ENCODE results near the gene INHBE. TPM values are rescaled to one million over a fixed set of nuclear protein-coding genes. Genes with fewer than 3 reads are reported as not detected.

Gene INHBE
- total RNA-seq, 1 experiment from 2014 or later: 5.0 TPM

DNA sequence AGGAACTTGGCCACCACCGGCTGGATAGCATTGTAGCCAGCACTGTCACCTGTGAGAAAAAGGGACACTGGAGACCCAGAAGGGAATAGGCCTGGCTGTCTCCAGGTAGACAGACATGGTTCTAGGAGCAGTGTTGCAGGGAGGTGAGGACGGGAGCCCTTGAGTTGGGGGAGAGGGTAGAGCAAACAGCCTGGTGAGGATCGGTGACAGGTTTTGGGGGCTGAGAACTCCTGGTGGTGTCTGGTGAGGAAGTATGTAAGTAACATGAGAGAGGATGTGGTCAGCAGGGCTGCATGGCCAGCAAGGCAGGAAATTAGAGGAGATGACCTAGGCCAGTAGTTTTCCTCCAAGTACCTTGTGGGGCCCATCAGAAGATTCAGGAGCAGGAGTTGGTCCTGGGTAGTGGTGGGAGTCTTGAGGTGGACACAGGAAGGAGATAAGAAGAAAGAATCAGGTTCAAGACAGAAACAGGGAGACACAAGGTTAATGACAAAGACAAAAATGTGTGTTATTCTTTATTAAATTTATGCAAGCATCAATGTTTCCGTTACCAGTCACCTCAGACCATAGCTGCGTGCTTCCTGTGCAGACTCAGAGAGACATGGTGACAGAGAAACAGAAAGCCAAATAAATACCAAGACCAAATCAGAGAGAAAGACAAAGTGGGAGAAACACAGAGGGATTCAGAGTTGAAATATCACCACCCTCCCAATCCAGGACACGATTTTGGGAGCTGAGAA, 24.4 kb downstream of the INHBE start, which contains the start of gene ARHGAP9:
Gene ARHGAP9 (minus strand): TSS at position 491 of the 740 bp plus-strand sequence. CDS start 460 bp downstream, at position 31.
- ChIA-PET POLR2A (no interaction called here), CTCF (interaction anchor here (1.6 to 3.2 kb wide), 2 partner anchors 19 to 21 kb away, joined by 4 to 13 read pairs; partner anchors contain the start of gene GLI1)
- Mint-ChIP-seq H3K27me3 (ENCODE audit: low read depth) (peaks cover 67% of the 10 kb centered on the region), H3K4me3 (no peak within 1 kb of the TSS), H3K4me1 (peaks cover 46% of the 10 kb centered on the region), H3K9me3 (no peaks in the 10 kb centered on the region), H3K36me3 (no peaks in the 10 kb centered on the region), H3K27ac (no peak within 1 kb of the TSS)
- DNase-seq (ENCODE audit: low spot score) (no peak), ATAC-seq (no peak)
- TF ChIP-seq ZNF219 (CRISPR knock-in tag; IDR thresholded peaks at IDR 0.05; ENCODE audit: borderline replicate concordance) (no peak), GRHL2 (CRISPR knock-in tag; IDR thresholded peaks at IDR 0.05; ENCODE audit: insufficient replicate concordance, severe bottlenecking) (no peak), GABPB1 (CRISPR knock-in tag; IDR thresholded peaks at IDR 0.05) (no peak), HMGA2 (CRISPR knock-in tag; IDR thresholded peaks at IDR 0.05) (no peak), SMAD4 (CRISPR knock-in tag; IDR thresholded peaks at IDR 0.05) (no peak)

DNA sequence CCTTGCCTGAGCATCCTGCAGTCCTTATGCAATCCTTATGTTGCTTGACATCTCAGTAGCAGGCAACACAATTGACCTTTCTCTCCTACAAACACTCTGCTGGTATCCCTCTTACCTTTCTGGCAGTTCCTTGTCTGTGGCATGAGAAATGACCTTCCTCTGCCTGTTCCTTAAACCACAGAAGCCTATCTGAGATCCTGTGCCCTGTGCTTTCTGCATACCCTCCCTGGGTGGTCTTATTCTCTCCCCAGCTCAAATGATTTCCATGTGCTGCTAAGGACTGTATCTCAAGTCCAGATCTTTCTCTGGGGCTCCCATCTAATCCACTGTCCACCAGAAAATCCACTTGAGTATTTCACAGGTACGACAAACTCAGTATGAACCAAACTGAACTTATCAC, 26.6 kb downstream of the INHBE start:
- ChIA-PET POLR2A (no interaction called here), CTCF (interaction anchor here (3.2 kb wide), 1 partner anchor 23 kb away, joined by 13 read pairs; the partner anchor contains the start of gene GLI1)
- Mint-ChIP-seq H3K36me3 (no peaks in the 10 kb centered on the region), H3K4me1 (peaks cover 35% of the 10 kb centered on the region), H3K27me3 (ENCODE audit: low read depth) (peaks cover 46% of the 10 kb centered on the region), H3K9me3 (no peaks in the 10 kb centered on the region), H3K4me3 (no peak overlapping the region), H3K27ac (peak overlapping the region; percentile 8; the same call in 1 of the 2 replicates)
- TF ChIP-seq, protein P1, sequence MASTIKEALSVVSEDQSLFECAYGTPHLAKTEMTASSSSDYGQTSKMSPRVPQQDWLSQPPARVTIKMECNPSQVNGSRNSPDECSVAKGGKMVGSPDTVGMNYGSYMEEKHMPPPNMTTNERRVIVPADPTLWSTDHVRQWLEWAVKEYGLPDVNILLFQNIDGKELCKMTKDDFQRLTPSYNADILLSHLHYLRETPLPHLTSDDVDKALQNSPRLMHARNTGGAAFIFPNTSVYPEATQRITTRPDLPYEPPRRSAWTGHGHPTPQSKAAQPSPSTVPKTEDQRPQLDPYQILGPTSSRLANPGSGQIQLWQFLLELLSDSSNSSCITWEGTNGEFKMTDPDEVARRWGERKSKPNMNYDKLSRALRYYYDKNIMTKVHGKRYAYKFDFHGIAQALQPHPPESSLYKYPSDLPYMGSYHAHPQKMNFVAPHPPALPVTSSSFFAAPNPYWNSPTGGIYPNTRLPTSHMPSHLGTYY (CRISPR knock-in tag; IDR thresholded peaks at IDR 0.05): no peak
- TF ChIP-seq, protein P2, sequence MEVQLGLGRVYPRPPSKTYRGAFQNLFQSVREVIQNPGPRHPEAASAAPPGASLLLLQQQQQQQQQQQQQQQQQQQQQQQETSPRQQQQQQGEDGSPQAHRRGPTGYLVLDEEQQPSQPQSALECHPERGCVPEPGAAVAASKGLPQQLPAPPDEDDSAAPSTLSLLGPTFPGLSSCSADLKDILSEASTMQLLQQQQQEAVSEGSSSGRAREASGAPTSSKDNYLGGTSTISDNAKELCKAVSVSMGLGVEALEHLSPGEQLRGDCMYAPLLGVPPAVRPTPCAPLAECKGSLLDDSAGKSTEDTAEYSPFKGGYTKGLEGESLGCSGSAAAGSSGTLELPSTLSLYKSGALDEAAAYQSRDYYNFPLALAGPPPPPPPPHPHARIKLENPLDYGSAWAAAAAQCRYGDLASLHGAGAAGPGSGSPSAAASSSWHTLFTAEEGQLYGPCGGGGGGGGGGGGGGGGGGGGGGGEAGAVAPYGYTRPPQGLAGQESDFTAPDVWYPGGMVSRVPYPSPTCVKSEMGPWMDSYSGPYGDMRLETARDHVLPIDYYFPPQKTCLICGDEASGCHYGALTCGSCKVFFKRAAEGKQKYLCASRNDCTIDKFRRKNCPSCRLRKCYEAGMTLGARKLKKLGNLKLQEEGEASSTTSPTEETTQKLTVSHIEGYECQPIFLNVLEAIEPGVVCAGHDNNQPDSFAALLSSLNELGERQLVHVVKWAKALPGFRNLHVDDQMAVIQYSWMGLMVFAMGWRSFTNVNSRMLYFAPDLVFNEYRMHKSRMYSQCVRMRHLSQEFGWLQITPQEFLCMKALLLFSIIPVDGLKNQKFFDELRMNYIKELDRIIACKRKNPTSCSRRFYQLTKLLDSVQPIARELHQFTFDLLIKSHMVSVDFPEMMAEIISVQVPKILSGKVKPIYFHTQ (CRISPR knock-in tag; IDR thresholded peaks at IDR 0.05): no peak
- TF ChIP-seq, protein P3, sequence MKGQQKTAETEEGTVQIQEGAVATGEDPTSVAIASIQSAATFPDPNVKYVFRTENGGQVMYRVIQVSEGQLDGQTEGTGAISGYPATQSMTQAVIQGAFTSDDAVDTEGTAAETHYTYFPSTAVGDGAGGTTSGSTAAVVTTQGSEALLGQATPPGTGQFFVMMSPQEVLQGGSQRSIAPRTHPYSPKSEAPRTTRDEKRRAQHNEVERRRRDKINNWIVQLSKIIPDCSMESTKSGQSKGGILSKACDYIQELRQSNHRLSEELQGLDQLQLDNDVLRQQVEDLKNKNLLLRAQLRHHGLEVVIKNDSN (CRISPR knock-in tag; IDR thresholded peaks at IDR 0.05): no peak
- TF ChIP-seq TCF7 (CRISPR knock-in tag; IDR thresholded peaks at IDR 0.05; ENCODE audit: low read depth): no peak
- TF ChIP-seq PRRX2 (CRISPR knock-in tag; IDR thresholded peaks at IDR 0.05): no peak
- no peak for TF ChIP-seq NR2C2 (CRISPR knock-in tag; IDR thresholded peaks at IDR 0.05)
- TF ChIP-seq, protein P4, sequence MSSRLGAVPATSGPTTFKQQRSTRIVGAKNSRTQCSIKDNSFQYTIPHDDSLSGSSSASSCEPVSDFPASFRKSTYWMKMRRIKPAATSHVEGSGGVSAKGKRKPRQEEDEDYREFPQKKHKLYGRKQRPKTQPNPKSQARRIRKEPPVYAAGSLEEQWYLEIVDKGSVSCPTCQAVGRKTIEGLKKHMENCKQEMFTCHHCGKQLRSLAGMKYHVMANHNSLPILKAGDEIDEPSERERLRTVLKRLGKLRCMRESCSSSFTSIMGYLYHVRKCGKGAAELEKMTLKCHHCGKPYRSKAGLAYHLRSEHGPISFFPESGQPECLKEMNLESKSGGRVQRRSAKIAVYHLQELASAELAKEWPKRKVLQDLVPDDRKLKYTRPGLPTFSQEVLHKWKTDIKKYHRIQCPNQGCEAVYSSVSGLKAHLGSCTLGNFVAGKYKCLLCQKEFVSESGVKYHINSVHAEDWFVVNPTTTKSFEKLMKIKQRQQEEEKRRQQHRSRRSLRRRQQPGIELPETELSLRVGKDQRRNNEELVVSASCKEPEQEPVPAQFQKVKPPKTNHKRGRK (CRISPR knock-in tag; IDR thresholded peaks at IDR 0.05; ENCODE audit: borderline replicate concordance): no peak
- TF ChIP-seq FOXP1 (CRISPR knock-in tag; IDR thresholded peaks at IDR 0.05; ENCODE audit: borderline replicate concordance): no peak
- no peak for TF ChIP-seq ZNF396 (CRISPR knock-in tag; IDR thresholded peaks at IDR 0.05; ENCODE audit: borderline replicate concordance)
- no peak for TF ChIP-seq TP53 (CRISPR knock-in tag; IDR thresholded peaks at IDR 0.05)
- TF ChIP-seq JUN (CRISPR knock-in tag; IDR thresholded peaks at IDR 0.05): no peak
- TF ChIP-seq, protein P5, sequence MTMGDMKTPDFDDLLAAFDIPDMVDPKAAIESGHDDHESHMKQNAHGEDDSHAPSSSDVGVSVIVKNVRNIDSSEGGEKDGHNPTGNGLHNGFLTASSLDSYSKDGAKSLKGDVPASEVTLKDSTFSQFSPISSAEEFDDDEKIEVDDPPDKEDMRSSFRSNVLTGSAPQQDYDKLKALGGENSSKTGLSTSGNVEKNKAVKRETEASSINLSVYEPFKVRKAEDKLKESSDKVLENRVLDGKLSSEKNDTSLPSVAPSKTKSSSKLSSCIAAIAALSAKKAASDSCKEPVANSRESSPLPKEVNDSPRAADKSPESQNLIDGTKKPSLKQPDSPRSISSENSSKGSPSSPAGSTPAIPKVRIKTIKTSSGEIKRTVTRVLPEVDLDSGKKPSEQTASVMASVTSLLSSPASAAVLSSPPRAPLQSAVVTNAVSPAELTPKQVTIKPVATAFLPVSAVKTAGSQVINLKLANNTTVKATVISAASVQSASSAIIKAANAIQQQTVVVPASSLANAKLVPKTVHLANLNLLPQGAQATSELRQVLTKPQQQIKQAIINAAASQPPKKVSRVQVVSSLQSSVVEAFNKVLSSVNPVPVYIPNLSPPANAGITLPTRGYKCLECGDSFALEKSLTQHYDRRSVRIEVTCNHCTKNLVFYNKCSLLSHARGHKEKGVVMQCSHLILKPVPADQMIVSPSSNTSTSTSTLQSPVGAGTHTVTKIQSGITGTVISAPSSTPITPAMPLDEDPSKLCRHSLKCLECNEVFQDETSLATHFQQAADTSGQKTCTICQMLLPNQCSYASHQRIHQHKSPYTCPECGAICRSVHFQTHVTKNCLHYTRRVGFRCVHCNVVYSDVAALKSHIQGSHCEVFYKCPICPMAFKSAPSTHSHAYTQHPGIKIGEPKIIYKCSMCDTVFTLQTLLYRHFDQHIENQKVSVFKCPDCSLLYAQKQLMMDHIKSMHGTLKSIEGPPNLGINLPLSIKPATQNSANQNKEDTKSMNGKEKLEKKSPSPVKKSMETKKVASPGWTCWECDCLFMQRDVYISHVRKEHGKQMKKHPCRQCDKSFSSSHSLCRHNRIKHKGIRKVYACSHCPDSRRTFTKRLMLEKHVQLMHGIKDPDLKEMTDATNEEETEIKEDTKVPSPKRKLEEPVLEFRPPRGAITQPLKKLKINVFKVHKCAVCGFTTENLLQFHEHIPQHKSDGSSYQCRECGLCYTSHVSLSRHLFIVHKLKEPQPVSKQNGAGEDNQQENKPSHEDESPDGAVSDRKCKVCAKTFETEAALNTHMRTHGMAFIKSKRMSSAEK (CRISPR knock-in tag; IDR thresholded peaks at IDR 0.05; ENCODE audit: borderline replicate concordance): no peak
- no peak for TF ChIP-seq FOXK1 (CRISPR knock-in tag; IDR thresholded peaks at IDR 0.05)
- TF ChIP-seq, protein P6, sequence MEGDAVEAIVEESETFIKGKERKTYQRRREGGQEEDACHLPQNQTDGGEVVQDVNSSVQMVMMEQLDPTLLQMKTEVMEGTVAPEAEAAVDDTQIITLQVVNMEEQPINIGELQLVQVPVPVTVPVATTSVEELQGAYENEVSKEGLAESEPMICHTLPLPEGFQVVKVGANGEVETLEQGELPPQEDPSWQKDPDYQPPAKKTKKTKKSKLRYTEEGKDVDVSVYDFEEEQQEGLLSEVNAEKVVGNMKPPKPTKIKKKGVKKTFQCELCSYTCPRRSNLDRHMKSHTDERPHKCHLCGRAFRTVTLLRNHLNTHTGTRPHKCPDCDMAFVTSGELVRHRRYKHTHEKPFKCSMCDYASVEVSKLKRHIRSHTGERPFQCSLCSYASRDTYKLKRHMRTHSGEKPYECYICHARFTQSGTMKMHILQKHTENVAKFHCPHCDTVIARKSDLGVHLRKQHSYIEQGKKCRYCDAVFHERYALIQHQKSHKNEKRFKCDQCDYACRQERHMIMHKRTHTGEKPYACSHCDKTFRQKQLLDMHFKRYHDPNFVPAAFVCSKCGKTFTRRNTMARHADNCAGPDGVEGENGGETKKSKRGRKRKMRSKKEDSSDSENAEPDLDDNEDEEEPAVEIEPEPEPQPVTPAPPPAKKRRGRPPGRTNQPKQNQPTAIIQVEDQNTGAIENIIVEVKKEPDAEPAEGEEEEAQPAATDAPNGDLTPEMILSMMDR (IDR thresholded peaks at IDR 0.05): no peak
- TF ChIP-seq IRF2 (CRISPR knock-in tag; IDR thresholded peaks at IDR 0.05; ENCODE audit: borderline replicate concordance, low read depth): no peak
- TF ChIP-seq GABPB1 (CRISPR knock-in tag; IDR thresholded peaks at IDR 0.05): no peak
- no peak; the same call in 1 of the 2 replicates for ATAC-seq
- DNase-seq (ENCODE audit: low spot score): no peak
